Measurements from ENCODE around the gene NAIF1. TPM values are rescaled to one million over a fixed set of nuclear protein-coding genes. Genes with fewer than 3 reads are reported as not detected.

NAIF1 gene
- total RNA-seq, 1 experiment from 2014 or later = 8.5 TPM

DNA sequence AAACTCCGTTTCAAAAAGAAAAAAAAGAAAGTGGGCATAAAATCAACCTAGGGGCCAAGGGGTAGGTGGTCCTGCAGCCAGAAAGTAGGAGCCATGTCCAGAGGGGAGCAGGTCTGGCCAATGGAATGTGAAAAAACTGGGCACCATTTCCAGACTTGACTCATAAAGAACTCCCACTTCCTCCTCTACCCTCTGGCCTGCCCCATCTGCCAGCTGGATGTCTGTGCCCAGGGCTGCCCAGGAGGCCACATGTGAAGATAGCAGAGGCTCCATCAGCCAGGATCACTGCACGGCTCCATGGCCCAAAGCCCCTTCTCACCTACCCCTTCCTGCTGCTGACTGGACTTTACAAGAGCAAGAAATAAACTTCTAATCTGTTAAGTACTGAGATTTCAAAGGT lies 44.2 kb downstream of the NAIF1 start:
- Histone ChIP-seq H3K36me3 (ENCODE audit: control insufficient read depth, insufficient read depth, low read length) (no peaks in the 10 kb centered on the region), H3K27me3 (replicated peaks; ENCODE audit: control insufficient read depth, insufficient read depth, low read length) (no peaks in the 10 kb centered on the region), H3K9me3 (no peaks in the 10 kb centered on the region), H3K4me1 (no peaks in the 10 kb centered on the region), H3K4me3 (ENCODE audit: low read depth, low read length) (no peak overlapping the region)
- Mint-ChIP-seq H3K9me3 (ENCODE audit: unreplicated experiment) (no peaks in the 10 kb centered on the region), H3K4me1 (ENCODE audit: low read depth, unreplicated experiment) (no peaks in the 10 kb centered on the region), H3K27me3 (ENCODE audit: insufficient read depth, unreplicated experiment) (no peaks in the 10 kb centered on the region), H3K27ac (ENCODE audit: unreplicated experiment) (no peak overlapping the region), H3K4me3 (ENCODE audit: unreplicated experiment) (no peak overlapping the region), H3K36me3 (ENCODE audit: insufficient read depth, unreplicated experiment) (no peaks in the 10 kb centered on the region)
- intact Hi-C loops (cut with micrococcal nuclease; ENCODE audit: unreplicated experiment) = no loop called here
- ChIA-PET CTCF (no interaction called here), POLR2A (no interaction called here)
- TF ChIP-seq, protein P1, sequence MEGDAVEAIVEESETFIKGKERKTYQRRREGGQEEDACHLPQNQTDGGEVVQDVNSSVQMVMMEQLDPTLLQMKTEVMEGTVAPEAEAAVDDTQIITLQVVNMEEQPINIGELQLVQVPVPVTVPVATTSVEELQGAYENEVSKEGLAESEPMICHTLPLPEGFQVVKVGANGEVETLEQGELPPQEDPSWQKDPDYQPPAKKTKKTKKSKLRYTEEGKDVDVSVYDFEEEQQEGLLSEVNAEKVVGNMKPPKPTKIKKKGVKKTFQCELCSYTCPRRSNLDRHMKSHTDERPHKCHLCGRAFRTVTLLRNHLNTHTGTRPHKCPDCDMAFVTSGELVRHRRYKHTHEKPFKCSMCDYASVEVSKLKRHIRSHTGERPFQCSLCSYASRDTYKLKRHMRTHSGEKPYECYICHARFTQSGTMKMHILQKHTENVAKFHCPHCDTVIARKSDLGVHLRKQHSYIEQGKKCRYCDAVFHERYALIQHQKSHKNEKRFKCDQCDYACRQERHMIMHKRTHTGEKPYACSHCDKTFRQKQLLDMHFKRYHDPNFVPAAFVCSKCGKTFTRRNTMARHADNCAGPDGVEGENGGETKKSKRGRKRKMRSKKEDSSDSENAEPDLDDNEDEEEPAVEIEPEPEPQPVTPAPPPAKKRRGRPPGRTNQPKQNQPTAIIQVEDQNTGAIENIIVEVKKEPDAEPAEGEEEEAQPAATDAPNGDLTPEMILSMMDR (IDR thresholded peaks at IDR 0.05; ENCODE audit: insufficient read depth in 1 of 2, low read depth in 1 of 2, low read length in 1 of 2, severe bottlenecking in 1 of 2, unreplicated experiment in 1 of 2) = no peak
- no TSS peak for BruUV-seq (replicated peaks)
- DNase-seq = no peak

GRCh38 chr9:128021098-128021497 lies 46.0 kb downstream of the NAIF1 start:
- H3K27ac Mint-ChIP-seq (ENCODE audit: unreplicated experiment) = no peak overlapping the region
- H3K4me3 Mint-ChIP-seq (ENCODE audit: unreplicated experiment) = no peak overlapping the region
- Histone ChIP-seq H3K36me3 (ENCODE audit: control insufficient read depth, insufficient read depth, low read length) (no peaks in the 10 kb centered on the region), H3K9me3 (no peaks in the 10 kb centered on the region), H3K4me1 (no peaks in the 10 kb centered on the region), H3K27me3 (replicated peaks; ENCODE audit: control insufficient read depth, insufficient read depth, low read length) (no peaks in the 10 kb centered on the region), H3K4me3 (ENCODE audit: low read depth, low read length) (no peak overlapping the region)
- no peaks in the 10 kb centered on the region for H3K27me3 Mint-ChIP-seq (ENCODE audit: insufficient read depth, unreplicated experiment)
- no peaks in the 10 kb centered on the region for H3K36me3 Mint-ChIP-seq (ENCODE audit: insufficient read depth, unreplicated experiment)
- ChIA-PET CTCF (interaction anchor here (1.5 kb wide), 1 partner anchor 18 kb away, joined by 4 read pairs; no protein-coding TSS in a partner anchor), POLR2A (no interaction called here)
- DNase-seq = no peak
- no peaks in the 10 kb centered on the region for H3K4me1 Mint-ChIP-seq (ENCODE audit: low read depth, unreplicated experiment)
- TF ChIP-seq, protein P1 (IDR thresholded peaks at IDR 0.05; ENCODE audit: insufficient read depth in 1 of 2, low read depth in 1 of 2, low read length in 1 of 2, severe bottlenecking in 1 of 2, unreplicated experiment in 1 of 2) = no peak
- intact Hi-C loops (cut with micrococcal nuclease; ENCODE audit: unreplicated experiment) = no loop called here
- no peaks in the 10 kb centered on the region for H3K9me3 Mint-ChIP-seq (ENCODE audit: unreplicated experiment)
- no TSS peak for BruUV-seq (replicated peaks)

- H3K27me3 Mint-ChIP-seq (ENCODE audit: insufficient read depth, unreplicated experiment) = no peaks in the 10 kb centered on the region
- no peaks in the 10 kb centered on the region for H3K36me3 Mint-ChIP-seq (ENCODE audit: insufficient read depth, unreplicated experiment)
- Histone ChIP-seq H3K9me3 (no peaks in the 10 kb centered on the region), H3K4me1 (no peaks in the 10 kb centered on the region), H3K4me3 (ENCODE audit: low read depth, low read length) (no peak overlapping the region), H3K36me3 (ENCODE audit: control insufficient read depth, insufficient read depth, low read length) (no peaks in the 10 kb centered on the region), H3K27me3 (replicated peaks; ENCODE audit: control insufficient read depth, insufficient read depth, low read length) (no peaks in the 10 kb centered on the region)
- H3K27ac Mint-ChIP-seq (ENCODE audit: unreplicated experiment) = no peak overlapping the region
- peak in 1 of 2 experiments; percentile 20 for DNase-seq
- H3K4me3 Mint-ChIP-seq (ENCODE audit: unreplicated experiment) = no peak overlapping the region
- no TSS peak for BruUV-seq (replicated peaks)
- H3K9me3 Mint-ChIP-seq (ENCODE audit: unreplicated experiment) = no peaks in the 10 kb centered on the region
- CTCF ChIA-PET = interaction anchor here (1.5 kb wide), 1 partner anchor 18 kb away, joined by 4 read pairs; no protein-coding TSS in a partner anchor
- POLR2A ChIA-PET = no interaction called here
- H3K4me1 Mint-ChIP-seq (ENCODE audit: low read depth, unreplicated experiment) = no peaks in the 10 kb centered on the region
- intact Hi-C loops (cut with micrococcal nuclease; ENCODE audit: unreplicated experiment) = no loop called here
- TF ChIP-seq, protein P1 (IDR thresholded peaks at IDR 0.05; ENCODE audit: insufficient read depth in 1 of 2, low read depth in 1 of 2, low read length in 1 of 2, severe bottlenecking in 1 of 2, unreplicated experiment in 1 of 2) = no peak
Observed at GRCh38 chr9:128020692-128021091, 46.4 kb downstream of the NAIF1 start.

Data from Caco-2 (cell line).